Endodermal cell (in vitro differentiated cells): ENCODE measurements around the gene PROX2. TPM values are rescaled to one million over a fixed set of nuclear protein-coding genes. Genes with fewer than 3 reads are reported as not detected.

Experiments used
- DNase-seq: peaks from one replicate; pipeline ENCODE4 v3.0.0-alpha.2; 2017
- H3K27ac ChIP-seq: 2 replicates; pipeline ENCODE4 v1.5.1; 2013; ENCODE audit warnings: mild to moderate bottlenecking, low read depth, low read length, moderate library complexity
- H3K27me3 ChIP-seq: 2 replicates; pipeline ENCODE4 v1.6.1; 2013; ENCODE audit warnings: mild to moderate bottlenecking, low read length, moderate library complexity; ENCODE audit not compliant: insufficient read depth, control insufficient read depth, poor library complexity, severe bottlenecking
- H3K36me3 ChIP-seq: 2 replicates; pipeline ENCODE4 v1.7.0; 2013; ENCODE audit warnings: mild to moderate bottlenecking, low read length, moderate library complexity; ENCODE audit not compliant: control insufficient read depth, insufficient read depth
- H3K4me1 ChIP-seq: one replicate; pipeline ENCODE4 v1.7.0; 2013; ENCODE audit warnings: low read length; ENCODE audit not compliant: control insufficient read depth, insufficient read depth
- H3K4me3 ChIP-seq: 2 replicates; pipeline ENCODE4 v1.5.1; 2013; ENCODE audit warnings: mild to moderate bottlenecking, low read length, moderate library complexity
- H3K9ac ChIP-seq: 2 replicates; pipeline ENCODE4 v1.6.1; 2013; ENCODE audit warnings: mild to moderate bottlenecking, low read length, moderate library complexity; ENCODE audit not compliant: poor library complexity, severe bottlenecking; ENCODE audit errors: extremely low read depth
- H3K9me3 ChIP-seq: 2 replicates; pipeline ENCODE4 v1.6.1; 2013; ENCODE audit warnings: mild to moderate bottlenecking, low read length, moderate library complexity; ENCODE audit not compliant: control insufficient read depth
- H3K27ac Mint-ChIP-seq: 2 replicates; pipeline ENCODE4 v1.8.0; 2020; ENCODE audit warnings: mixed read lengths
- H3K27me3 Mint-ChIP-seq: 2 replicates; pipeline ENCODE4 v1.8.0; 2021; ENCODE audit warnings: mild to moderate bottlenecking, mixed read lengths; ENCODE audit not compliant: insufficient read depth
- H3K36me3 Mint-ChIP-seq: 2 replicates; pipeline ENCODE4 v1.8.0; 2020; ENCODE audit warnings: low read depth, mixed read lengths
- H3K4me1 Mint-ChIP-seq: 2 replicates; pipeline ENCODE4 v1.8.0; 2020; ENCODE audit warnings: mixed read lengths
- H3K4me3 Mint-ChIP-seq: 2 replicates; pipeline ENCODE4 v1.8.0; 2020; ENCODE audit warnings: mild to moderate bottlenecking, moderate library complexity, mixed read lengths
- H3K9me3 Mint-ChIP-seq: 2 replicates; pipeline ENCODE4 v1.8.0; 2020; ENCODE audit warnings: mild to moderate bottlenecking, mixed read lengths
- WGBS, 2 experiments: methylation state at CpG; one replicate each; pipeline versions ENCODE4 v1.1.5 to v1.1.7; 2013; ENCODE audit warnings: missing lambda C conversion rate in 2 of 2, mixed read lengths in 1 of 2; ENCODE audit not compliant: insufficient coverage in 1 of 2, insufficient read length in 1 of 2; 5-methylcytosine and 5-hydroxymethylcytosine counted together
- total RNA-seq, 2 donors: library from RNA; stranded (reverse); fragmentation: NEBNext Ultra II Directional in 1 of 2; extraction: Animal tissue kit (Norgen Biotek cat#: 25700) in 1 of 2; gene quantifications; 2 replicates in 1 of 2; 3 replicates in 1 of 2; pipeline ENCODE4 v1.2.1, GENCODE V29; 2021
- TF ChIP-seq, protein P1 (sequence below): fragments of 200-600 bp; sonication (generic); conservative IDR thresholded peaks from 2 replicates; pipeline ENCODE4 v1.5.0; 2021; ENCODE audit warnings: antibody characterized with exemption, mild to moderate bottlenecking

PROX2 gene
- total RNA-seq, 2 donors from 2014 or later, result not detected

DNA sequence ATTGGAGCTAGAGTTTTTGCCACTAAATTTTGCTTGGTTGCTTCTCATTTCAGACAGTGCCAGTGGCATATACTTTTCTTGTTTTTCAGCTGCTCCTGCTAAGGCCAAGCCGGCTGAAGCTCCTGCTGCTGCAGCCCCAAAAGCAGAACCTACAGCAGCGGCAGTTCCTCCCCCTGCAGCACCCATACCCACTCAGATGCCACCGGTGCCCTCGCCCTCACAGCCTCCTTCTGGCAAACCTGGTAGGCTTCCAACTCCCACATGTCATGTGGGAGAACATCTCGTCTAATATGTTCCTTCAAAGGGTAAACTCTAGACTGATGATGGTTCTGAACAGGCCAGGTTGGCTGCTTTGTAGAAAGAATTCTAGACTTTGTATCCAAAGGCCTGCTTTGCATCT is 16.8 kb upstream of the PROX2 start:
- H3K4me3 ChIP-seq, result no peak overlapping the region
- H3K36me3 Mint-ChIP-seq, result peaks cover 85% of the 10 kb centered on the region
- no peak overlapping the region for H3K9ac ChIP-seq
- H3K36me3 ChIP-seq, result peaks cover 78% of the 10 kb centered on the region
- H3K27me3 Mint-ChIP-seq, result no peaks in the 10 kb centered on the region
- H3K27me3 ChIP-seq, result no peaks in the 10 kb centered on the region
- H3K4me1 Mint-ChIP-seq, result peaks cover 18% of the 10 kb centered on the region
- TF ChIP-seq, protein P1, sequence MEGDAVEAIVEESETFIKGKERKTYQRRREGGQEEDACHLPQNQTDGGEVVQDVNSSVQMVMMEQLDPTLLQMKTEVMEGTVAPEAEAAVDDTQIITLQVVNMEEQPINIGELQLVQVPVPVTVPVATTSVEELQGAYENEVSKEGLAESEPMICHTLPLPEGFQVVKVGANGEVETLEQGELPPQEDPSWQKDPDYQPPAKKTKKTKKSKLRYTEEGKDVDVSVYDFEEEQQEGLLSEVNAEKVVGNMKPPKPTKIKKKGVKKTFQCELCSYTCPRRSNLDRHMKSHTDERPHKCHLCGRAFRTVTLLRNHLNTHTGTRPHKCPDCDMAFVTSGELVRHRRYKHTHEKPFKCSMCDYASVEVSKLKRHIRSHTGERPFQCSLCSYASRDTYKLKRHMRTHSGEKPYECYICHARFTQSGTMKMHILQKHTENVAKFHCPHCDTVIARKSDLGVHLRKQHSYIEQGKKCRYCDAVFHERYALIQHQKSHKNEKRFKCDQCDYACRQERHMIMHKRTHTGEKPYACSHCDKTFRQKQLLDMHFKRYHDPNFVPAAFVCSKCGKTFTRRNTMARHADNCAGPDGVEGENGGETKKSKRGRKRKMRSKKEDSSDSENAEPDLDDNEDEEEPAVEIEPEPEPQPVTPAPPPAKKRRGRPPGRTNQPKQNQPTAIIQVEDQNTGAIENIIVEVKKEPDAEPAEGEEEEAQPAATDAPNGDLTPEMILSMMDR, result no peak
- WGBS, 2 experiments, result 33 to 85% methylated on average over 1 to 5 of the region's 5 CpGs
- no peaks in the 10 kb centered on the region for H3K9me3 Mint-ChIP-seq
- H3K4me1 ChIP-seq, result peaks cover 9% of the 10 kb centered on the region
- H3K4me3 Mint-ChIP-seq, result no peak overlapping the region
- DNase-seq, result no peak
- H3K27ac ChIP-seq, result no peak overlapping the region
- no peaks in the 10 kb centered on the region for H3K9me3 ChIP-seq
- no peak overlapping the region for H3K27ac Mint-ChIP-seq

DNA sequence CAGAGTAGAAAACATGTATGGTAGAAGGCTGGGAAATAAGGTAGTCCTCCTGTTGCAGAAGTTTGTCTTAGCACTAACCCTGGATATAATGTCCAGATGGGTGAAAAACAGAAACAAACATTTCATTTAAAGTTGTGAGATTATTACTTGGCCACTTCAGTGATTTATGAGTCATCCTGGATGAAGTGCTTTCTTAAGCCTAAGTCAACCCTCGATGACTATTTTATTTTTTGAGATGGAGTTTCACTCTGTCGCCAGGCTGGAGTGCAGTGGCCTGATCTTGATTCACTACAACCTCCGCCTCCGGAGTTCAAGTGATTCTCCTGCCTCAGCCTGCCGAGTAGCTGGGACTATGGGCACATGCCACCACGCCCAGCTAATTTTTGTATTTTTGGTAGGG is 15.9 kb upstream of the PROX2 start:
- Histone ChIP-seq H3K4me1 (peaks cover 9% of the 10 kb centered on the region), H3K9me3 (no peaks in the 10 kb centered on the region), H3K4me3 (no peak overlapping the region), H3K36me3 (peaks cover 69% of the 10 kb centered on the region), H3K9ac (no peak overlapping the region), H3K27me3 (no peaks in the 10 kb centered on the region), H3K27ac (no peak overlapping the region)
- Mint-ChIP-seq H3K4me3 (no peak overlapping the region), H3K36me3 (peaks cover 76% of the 10 kb centered on the region), H3K4me1 (peaks cover 21% of the 10 kb centered on the region), H3K27me3 (no peaks in the 10 kb centered on the region), H3K27ac (no peak overlapping the region), H3K9me3 (no peaks in the 10 kb centered on the region)
- DNase-seq, result no peak
- 92 to 95% methylated on average over 4 to 6 of the region's 6 CpGs for WGBS, 2 experiments
- TF ChIP-seq, protein P1, result no peak

DNA sequence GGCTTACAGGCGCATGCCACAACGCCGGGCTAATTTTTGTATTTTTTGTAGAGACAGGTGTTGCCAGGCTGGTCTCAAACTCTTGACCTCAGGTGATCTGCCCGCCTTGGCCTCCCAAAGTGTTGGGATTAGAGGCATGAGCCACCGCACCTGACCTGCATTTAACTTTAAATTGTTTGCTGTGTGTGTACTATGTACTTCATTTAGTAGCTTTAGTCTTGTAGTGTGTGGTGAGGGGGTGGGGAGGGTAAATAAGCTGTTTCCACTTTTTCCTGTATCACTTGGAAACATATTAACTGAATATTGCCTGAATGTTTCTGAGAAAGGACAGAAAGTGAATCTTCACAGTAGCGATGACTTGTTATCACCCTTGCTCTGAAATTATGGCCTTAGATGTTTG is 14.3 kb upstream of the PROX2 start:
- WGBS, 2 experiments, result 87 to 95% methylated on average over 5 to 6 of the region's 6 CpGs

More for the DNA sequence above, 14.3 kb upstream of the PROX2 start:
- no peak overlapping the region for H3K27ac ChIP-seq
- H3K4me1 Mint-ChIP-seq, result peaks cover 35% of the 10 kb centered on the region
- H3K9ac ChIP-seq, result no peak overlapping the region
- H3K9me3 ChIP-seq, result no peaks in the 10 kb centered on the region
- no peaks in the 10 kb centered on the region for H3K9me3 Mint-ChIP-seq
- H3K27me3 ChIP-seq, result no peaks in the 10 kb centered on the region
- H3K4me1 ChIP-seq, result peaks cover 13% of the 10 kb centered on the region
- no peak for DNase-seq
- H3K36me3 ChIP-seq, result peaks cover 53% of the 10 kb centered on the region
- H3K4me3 Mint-ChIP-seq, result no peak overlapping the region
- H3K27me3 Mint-ChIP-seq, result no peaks in the 10 kb centered on the region
- H3K36me3 Mint-ChIP-seq, result peaks cover 65% of the 10 kb centered on the region
- no peak overlapping the region for H3K4me3 ChIP-seq
- H3K27ac Mint-ChIP-seq, result no peak overlapping the region
- TF ChIP-seq, protein P1, result no peak
